CD4-positive, alpha-beta T cell treated with Interleukin-15 for 4 hours (primary cell): ENCODE data around the gene AFP.

Experiments
- DNase-seq: peaks from one replicate; pipeline ENCODE4 v3.0.0-alpha.2; 2020; ENCODE audit warnings: low spot score

Gene AFP

DNA sequence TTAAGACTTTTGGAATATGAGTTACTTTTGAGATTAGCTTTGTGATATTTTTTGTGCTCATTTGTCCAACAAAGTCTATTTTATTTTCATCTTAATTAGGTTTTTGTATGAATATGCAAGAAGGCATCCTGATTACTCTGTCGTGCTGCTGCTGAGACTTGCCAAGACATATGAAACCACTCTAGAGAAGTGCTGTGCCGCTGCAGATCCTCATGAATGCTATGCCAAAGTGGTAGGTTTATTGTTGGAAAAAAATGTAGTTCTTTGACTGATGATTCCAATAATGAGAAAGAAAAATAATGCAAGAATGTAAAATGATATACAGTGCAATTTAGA is 21.1 kb upstream of the AFP start:
- DNase-seq: no peak

DNA sequence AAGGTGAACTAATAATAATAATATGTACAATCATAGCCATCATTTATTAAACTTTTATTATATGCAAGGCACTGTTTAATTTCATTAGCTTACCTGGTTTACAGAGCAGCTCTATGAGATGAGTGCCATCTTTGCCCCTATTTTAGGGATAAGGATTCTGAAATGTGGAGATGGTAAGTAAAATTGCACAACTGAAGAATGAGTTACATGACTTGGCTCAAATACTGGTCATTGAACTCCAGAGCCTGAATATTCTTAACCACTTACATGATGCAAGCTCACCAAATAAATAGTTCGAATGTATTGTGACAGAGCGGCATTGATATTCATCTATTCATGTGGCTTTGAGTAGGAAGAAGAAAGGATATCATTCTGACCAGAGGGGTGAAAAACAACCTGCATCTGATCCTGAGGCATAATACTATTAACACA is 20.2 kb upstream of the AFP start:
- DNase-seq: no peak

DNA sequence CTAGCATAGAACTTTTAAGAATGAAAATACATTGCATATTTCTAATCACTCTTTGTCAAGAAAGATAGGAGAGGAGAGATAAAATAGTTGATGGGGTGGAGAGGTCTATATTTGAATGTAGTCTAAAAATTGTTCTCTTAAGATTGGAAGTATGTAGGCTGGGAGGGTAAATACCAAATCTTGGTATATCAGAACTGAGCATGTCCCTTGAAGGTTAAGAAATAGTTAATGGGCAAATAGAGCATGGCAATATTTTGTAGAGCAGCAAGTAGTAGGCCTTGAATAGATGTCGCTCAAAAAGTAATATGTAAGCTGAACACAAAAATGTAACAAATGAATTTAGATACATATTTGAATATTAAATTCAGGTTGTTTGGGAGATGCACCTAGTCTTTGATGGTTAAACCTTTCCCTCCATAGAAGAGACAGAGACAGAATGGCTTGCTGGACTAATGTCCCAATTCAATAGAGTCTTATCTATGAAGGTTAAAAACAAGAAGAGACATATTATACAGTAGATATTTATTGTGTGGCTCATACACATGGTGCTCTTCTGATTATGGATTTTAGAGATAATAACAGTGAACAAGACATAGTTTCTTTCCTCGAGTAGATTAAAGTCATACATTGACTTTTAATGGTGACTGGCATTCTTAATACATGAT is 19.5 kb upstream of the AFP start:
- DNase-seq: no peak

DNA sequence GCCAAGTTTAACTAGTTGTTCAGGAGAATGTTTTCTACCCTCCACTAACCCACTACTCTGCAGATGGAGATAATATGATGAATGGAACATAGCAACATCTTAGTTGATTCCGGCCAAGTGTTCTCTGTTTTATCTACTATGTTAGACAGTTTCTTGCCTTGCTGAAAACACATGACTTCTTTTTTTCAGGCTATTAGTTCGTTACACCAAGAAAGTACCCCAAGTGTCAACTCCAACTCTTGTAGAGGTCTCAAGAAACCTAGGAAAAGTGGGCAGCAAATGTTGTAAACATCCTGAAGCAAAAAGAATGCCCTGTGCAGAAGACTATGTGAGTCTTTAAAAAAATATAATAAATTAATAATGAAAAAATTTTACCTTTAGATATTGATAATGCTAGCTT is 18.7 kb upstream of the AFP start:
- DNase-seq: no peak

DNA sequence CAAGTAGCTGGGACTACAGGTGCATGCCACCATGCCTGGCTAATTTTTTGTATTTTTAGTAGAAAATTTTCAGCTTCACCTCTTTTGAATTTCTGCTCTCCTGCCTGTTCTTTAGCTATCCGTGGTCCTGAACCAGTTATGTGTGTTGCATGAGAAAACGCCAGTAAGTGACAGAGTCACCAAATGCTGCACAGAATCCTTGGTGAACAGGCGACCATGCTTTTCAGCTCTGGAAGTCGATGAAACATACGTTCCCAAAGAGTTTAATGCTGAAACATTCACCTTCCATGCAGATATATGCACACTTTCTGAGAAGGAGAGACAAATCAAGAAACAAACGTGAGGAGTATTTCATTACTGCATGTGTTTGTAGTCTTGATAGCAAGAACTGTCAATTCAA is 18.0 kb upstream of the AFP start:
- DNase-seq: no peak

DNA sequence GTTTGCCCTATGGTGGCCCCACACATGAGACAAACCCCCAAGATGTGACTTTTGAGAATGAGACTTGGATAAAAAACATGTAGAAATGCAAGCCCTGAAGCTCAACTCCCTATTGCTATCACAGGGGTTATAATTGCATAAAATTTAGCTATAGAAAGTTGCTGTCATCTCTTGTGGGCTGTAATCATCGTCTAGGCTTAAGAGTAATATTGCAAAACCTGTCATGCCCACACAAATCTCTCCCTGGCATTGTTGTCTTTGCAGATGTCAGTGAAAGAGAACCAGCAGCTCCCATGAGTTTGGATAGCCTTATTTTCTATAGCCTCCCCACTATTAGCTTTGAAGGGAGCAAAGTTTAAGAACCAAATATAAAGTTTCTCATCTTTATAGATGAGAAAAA is 17.3 kb upstream of the AFP start:
- no peak for DNase-seq

DNA sequence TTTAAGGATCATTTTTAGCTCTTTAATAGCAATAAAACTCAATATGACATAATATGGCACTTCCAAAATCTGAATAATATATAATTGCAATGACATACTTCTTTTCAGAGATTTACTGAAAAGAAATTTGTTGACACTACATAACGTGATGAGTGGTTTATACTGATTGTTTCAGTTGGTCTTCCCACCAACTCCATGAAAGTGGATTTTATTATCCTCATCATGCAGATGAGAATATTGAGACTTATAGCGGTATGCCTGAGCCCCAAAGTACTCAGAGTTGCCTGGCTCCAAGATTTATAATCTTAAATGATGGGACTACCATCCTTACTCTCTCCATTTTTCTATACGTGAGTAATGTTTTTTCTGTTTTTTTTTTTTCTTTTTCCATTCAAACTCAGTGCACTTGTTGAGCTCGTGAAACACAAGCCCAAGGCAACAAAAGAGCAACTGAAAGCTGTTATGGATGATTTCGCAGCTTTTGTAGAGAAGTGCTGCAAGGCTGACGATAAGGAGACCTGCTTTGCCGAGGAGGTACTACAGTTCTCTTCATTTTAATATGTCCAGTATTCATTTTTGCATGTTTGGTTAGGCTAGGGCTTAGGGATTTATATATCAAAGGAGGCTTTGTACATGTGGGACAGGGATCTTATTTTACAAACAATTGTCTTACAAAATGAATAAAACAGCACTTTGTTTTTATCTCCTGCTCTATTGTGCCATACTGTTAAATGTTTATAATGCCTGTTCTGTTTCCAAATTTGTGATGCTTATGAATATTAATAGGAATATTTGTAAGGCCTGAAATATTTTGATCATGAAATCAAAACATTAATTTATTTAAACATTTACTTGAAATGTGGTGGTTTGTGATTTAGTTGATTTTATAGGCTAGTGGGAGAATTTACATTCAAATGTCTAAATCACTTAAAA is 16.6 kb upstream of the AFP start:
- DNase-seq: no peak

DNA sequence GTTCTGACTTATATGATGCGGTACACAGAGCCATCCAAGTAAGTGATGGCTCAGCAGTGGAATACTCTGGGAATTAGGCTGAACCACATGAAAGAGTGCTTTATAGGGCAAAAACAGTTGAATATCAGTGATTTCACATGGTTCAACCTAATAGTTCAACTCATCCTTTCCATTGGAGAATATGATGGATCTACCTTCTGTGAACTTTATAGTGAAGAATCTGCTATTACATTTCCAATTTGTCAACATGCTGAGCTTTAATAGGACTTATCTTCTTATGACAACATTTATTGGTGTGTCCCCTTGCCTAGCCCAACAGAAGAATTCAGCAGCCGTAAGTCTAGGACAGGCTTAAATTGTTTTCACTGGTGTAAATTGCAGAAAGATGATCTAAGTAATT is 15.4 kb upstream of the AFP start:
- no peak for DNase-seq

DNA sequence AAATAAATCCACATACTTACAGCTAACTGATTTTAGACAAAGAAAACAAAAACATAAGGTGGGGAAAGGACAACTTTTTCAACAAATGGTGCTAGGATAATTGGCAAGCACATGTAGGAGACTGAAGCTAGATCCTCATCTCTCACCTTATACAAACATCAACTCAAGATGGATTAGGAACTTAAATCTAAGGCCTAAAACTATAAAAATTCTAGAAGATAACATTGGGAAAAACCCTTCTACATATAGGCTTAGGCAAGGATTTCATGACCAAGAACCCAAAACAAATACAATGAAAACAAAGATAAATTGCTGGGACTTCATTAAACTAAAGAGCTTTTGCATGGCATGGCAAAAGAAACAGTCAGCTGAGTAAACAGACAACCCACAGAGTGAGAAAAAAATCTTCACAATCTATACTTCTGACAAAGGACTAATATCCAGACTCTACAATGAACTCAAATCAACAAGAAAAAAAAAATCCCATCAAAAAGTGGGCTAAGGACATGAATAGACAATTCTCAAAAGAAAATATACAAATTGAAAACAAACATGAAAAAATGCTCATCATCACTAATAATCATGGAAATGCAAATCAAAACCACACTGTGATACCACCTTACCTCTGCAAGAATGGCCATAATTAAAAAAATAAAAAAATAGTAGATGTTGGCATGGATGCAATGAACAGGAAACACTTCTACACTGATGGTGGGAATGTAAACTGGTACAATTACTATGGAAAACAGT is 14.1 kb upstream of the AFP start:
- DNase-seq: no peak

DNA sequence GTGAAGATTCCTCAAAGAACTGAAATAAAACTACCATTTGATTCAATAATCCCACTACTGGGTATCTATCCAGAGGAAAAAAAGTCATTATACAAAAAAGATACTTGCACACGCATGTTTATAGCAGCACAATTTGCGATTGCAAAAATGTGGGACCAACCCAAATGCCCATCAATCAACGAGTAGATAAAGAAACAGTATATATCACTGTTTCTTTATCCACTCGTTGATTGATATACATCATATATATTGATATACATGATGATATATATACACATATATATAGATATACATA is 13.6 kb upstream of the AFP start:
- no peak for DNase-seq

DNA sequence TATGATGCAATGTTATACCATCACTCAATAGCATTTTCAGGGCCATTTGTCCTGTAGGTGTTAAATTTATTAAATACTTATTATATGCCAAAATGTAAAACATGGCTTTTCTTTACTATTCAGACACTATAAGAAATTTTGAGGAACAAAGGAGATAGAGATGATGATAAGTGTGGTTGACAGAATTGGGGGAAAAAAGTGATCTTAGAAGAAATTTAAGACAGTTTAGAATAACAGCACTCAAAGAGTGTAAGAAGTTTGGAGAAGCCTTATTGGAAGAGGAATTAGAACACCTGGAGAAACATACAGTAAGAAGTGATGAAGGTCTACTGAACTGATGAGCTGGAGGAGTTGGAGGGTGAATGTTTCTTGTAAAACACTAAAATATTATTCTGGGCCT is 12.8 kb upstream of the AFP start:
- DNase-seq: no peak

DNA sequence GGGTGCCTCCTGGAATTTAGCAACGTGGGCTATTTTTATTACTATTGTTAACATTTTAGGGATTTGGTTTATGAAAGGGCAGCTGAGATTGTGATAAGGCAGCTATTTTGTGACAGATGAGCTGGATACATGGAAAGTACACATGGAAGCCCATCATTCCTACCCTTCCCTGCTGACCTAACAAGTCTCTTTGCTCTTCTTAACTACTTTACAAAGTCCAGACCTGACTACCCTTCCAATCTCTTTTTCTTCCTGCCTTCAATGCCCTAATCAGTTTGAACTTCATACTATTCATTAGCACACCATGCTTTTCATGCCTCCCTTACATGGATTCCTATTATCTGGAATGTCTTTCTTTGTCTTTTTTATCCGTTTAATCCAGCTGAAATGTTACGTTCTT is 9.4 kb upstream of the AFP start:
- no peak for DNase-seq

DNA sequence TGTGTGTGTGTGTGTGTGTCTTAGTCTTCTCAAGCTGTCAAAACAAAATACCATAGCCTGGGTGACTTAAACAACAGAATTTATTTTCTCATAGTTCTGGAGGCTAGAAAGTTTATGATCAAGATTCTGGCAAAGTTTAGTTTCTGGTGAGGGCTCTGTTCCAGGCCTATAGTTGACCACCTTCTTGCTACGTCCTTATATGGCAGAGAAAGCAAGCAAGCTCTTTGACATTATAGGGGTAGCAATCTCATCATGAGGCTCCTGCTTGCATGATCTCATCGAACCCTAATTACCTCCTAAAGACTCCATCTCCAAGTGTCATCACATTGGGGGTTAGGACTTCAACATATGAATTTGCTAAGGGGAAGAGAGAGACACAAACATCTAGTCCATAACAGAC is 6.9 kb upstream of the AFP start:
- no peak for DNase-seq

DNA sequence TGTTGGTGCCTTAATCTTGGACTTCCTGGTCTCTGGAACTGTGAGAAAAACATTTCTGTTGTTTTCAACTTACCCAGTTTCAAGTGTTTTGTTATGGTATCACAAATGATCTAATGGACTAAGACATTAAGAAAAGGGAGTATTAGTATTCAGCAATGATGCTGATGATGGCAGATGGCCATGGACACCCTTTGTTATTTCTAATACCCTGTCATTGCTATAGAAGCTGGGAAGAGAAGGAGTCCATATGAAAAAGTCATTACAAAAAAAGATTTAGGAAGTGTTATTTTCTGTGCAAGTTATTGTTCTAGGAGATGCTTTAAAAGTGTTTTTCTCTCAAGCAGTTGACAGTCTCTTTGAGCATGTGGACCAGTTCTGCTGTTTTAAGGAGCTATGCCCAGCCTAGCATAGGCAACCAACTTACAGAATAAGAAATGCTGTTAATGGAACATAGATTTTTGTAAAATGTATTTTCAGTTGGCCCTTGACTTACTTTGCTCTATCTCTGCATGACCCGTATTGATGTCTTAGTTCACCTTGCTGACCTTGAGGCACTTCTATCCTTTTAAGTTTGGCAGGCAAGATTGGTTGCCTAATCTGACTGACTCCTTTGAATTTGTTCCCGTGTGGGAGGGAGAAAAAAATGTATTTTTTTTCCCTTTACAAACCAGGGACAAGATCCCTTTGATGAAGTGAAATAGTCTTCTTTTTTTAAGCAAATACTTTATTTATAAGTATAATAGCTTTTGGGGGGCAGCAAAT is 6.0 kb upstream of the AFP start:
- DNase-seq: no peak

DNA sequence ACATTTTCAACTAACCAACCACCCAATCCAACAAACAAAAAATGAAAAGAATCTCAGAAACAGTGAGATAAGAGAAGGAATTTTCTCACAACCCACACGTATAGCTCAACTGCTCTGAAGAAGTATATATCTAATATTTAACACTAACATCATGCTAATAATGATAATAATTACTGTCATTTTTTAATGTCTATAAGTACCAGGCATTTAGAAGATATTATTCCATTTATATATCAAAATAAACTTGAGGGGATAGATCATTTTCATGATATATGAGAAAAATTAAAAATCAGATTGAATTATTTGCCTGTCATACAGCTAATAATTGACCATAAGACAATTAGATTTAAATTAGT is 4.2 kb upstream of the AFP start:
- no peak for DNase-seq

DNA sequence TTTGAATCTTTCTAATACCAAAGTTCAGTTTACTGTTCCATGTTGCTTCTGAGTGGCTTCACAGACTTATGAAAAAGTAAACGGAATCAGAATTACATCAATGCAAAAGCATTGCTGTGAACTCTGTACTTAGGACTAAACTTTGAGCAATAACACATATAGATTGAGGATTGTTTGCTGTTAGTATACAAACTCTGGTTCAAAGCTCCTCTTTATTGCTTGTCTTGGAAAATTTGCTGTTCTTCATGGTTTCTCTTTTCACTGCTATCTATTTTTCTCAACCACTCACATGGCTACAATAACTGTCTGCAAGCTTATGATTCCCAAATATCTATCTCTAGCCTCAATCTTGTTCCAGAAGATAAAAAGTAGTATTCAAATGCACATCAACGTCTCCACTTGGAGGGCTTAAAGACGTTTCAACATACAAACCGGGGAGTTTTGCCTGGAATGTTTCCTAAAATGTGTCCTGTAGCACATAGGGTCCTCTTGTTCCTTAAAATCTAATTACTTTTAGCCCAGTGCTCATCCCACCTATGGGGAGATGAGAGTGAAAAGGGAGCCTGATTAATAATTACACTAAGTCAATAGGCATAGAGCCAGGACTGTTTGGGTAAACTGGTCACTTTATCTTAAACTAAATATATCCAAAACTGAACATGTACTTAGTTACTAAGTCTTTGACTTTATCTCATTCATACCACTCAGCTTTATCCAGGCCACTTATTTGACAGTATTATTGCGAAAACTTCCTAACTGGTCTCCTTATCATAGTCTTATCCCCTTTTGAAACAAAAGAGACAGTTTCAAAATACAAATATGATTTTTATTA is 3.6 kb upstream of the AFP start:
- no peak for DNase-seq

DNA sequence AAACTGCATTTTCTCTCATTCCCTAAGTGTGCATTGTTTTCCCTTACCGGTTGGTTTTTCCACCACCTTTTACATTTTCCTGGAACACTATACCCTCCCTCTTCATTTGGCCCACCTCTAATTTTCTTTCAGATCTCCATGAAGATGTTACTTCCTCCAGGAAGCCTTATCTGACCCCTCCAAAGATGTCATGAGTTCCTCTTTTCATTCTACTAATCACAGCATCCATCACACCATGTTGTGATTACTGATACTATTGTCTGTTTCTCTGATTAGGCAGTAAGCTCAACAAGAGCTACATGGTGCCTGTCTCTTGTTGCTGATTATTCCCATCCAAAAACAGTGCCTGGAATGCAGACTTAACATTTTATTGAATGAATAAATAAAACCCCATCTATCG is 2.9 kb upstream of the AFP start:
- no peak for DNase-seq

DNA sequence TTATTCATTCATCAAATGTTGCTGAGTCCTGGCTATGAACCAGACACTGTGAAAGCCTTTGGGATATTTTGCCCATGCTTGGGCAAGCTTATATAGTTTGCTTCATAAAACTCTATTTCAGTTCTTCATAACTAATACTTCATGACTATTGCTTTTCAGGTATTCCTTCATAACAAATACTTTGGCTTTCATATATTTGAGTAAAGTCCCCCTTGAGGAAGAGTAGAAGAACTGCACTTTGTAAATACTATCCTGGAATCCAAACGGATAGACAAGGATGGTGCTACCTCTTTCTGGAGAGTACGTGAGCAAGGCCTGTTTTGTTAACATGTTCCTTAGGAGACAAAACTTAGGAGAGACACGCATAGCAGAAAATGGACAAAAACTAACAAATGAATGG is 1.7 kb upstream of the AFP start:
- no peak for DNase-seq

DNA sequence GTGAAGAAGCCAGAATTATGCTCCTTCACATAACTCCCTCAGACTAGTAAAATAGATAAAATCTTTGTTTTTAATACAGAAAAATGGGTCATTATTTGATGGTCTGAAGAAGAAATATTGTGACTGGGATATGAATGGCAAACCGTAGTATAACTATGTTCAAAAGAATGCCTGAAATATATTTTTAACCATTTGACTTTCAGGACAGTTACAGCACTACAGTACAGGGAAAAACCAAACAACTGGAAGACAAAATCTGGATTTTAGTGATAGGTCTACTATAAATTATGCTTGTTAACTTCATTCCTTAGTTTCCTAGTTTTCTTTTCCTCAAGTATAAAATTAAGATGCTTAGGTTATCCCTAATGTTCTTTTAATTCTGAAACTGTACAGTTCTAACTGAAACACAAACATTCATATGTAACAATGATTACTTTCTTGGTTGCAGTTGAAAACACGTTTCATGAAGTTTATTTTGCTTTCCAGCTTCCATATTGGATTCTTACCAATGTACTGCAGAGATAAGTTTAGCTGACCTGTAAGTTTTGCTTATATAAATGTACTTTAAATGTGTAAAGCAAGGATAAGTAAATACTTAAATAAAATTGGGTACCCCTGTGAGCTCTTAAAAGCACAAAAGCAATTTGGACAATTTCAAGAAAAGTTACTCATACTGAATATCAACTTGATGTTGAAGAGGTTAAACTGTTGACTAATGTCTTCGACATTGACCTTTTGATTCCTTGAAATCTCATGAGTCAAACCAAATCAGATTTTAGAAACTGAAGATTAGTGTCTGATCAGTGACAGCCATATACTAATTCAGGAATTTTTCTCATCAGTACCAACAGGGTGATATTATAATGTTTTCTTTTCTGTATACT is 895 bp downstream of the AFP start:
- DNase-seq: no peak

DNA sequence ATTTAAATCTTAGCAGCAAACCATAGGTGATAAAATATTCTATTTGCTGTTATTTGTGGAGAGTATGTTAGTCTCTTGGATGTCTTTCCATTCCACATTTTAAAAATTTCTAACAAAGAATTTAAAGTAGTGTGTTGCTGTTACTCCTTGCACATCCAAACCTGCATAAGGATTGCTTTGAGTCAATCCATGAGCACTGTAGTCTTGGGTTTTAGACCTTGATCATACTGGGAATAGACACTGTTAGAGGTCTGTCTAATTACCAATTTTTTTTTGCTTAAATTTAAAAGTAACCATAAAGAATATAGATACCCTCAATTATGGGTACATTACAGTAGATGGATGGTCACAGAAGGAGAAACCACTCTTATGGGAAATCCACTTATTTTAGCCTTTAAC is 1.5 kb downstream of the AFP start:
- no peak for DNase-seq

DNA sequence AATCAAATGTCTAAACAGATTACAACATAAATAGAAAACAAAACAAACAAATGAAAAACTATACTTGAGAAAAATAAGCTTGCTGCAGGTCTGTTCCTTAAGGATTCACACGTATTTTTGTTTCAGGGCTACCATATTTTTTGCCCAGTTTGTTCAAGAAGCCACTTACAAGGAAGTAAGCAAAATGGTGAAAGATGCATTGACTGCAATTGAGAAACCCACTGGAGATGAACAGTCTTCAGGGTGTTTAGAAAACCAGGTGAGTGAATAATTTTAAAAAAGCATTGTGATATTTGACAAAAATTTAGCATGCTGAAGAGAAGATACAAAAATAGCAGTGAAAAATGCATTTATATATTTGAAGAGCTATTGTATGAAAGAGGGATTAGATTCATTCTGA is 2.0 kb downstream of the AFP start:
- no peak for DNase-seq
